Activated CD4-positive, alpha-beta T cell treated with anti-CD3 and anti-CD28 coated beads, Interleukin-2, amount 50 U/mL, for 1 hour (primary cell): ENCODE measurements around the gene MSANTD3.
"Not testable (repeated sequence)": the region's sequence is repeated elsewhere in the genome, so short reads cannot be mapped to it uniquely, and the experiment has no call there.

Source experiments
- DNase-seq: peaks from one replicate; pipeline ENCODE4 v3.0.0-alpha.2; 2020

Gene MSANTD3

GRCh38 chr9:100430286-100430940 lies 3.5 kb downstream of the MSANTD3 start:
- DNase-seq = no peak

- no peak for DNase-seq
These were observed 4.9 kb downstream of the MSANTD3 start for GRCh38 chr9:100431886-100432285.

- no peak for DNase-seq
These were observed 5.8 kb downstream of the MSANTD3 start for GRCh38 chr9:100432736-100433135.

- DNase-seq = no peak
These were observed 9.6 kb downstream of the MSANTD3 start for GRCh38 chr9:100436571-100436970.

GRCh38 chr9:100437860-100438805 lies 11.2 kb downstream of the MSANTD3 start:
- peak; percentile 64 for DNase-seq

- no peak for DNase-seq
These were observed 13.1 kb downstream of the MSANTD3 start for GRCh38 chr9:100440071-100440470.

GRCh38 chr9:100440487-100440886 lies 13.5 kb downstream of the MSANTD3 start:
- DNase-seq = not testable (repeated sequence)

GRCh38 chr9:100441911-100442361 lies 15.0 kb downstream of the MSANTD3 start:
- DNase-seq = no peak

- no peak for DNase-seq
These were observed 17.1 kb downstream of the MSANTD3 start for GRCh38 chr9:100443781-100444768.

GRCh38 chr9:100445161-100445902 lies 18.4 kb downstream of the MSANTD3 start:
- no peak for DNase-seq

GRCh38 chr9:100445903-100446549 lies 19.1 kb downstream of the MSANTD3 start:
- DNase-seq = no peak

GRCh38 chr9:100447041-100447440 lies 20.1 kb downstream of the MSANTD3 start:
- DNase-seq = no peak

- no peak for DNase-seq
These were observed 21.3 kb downstream of the MSANTD3 start for GRCh38 chr9:100448266-100448665.

- no peak for DNase-seq
These were observed 22.5 kb downstream of the MSANTD3 start for GRCh38 chr9:100449420-100449819.

GRCh38 chr9:100452894-100453293 lies 26.0 kb downstream of the MSANTD3 start:
- no peak for DNase-seq

- DNase-seq = no peak
These were observed 28.5 kb downstream of the MSANTD3 start for GRCh38 chr9:100455470-100455869.

GRCh38 chr9:100457517-100457916 lies 30.6 kb downstream of the MSANTD3 start:
- no peak for DNase-seq

- no peak for DNase-seq
These were observed 33.0 kb downstream of the MSANTD3 start for GRCh38 chr9:100459963-100460362.

- DNase-seq = no peak
These were observed 38.3 kb downstream of the MSANTD3 start for GRCh38 chr9:100465274-100465673.

GRCh38 chr9:100465761-100466160 lies 38.8 kb downstream of the MSANTD3 start:
- no peak for DNase-seq

- DNase-seq = no peak
These were observed 39.4 kb downstream of the MSANTD3 start for GRCh38 chr9:100466171-100466828.
